ENCODE results near the gene HOXC12.

The HOXC12 gene

DNA sequence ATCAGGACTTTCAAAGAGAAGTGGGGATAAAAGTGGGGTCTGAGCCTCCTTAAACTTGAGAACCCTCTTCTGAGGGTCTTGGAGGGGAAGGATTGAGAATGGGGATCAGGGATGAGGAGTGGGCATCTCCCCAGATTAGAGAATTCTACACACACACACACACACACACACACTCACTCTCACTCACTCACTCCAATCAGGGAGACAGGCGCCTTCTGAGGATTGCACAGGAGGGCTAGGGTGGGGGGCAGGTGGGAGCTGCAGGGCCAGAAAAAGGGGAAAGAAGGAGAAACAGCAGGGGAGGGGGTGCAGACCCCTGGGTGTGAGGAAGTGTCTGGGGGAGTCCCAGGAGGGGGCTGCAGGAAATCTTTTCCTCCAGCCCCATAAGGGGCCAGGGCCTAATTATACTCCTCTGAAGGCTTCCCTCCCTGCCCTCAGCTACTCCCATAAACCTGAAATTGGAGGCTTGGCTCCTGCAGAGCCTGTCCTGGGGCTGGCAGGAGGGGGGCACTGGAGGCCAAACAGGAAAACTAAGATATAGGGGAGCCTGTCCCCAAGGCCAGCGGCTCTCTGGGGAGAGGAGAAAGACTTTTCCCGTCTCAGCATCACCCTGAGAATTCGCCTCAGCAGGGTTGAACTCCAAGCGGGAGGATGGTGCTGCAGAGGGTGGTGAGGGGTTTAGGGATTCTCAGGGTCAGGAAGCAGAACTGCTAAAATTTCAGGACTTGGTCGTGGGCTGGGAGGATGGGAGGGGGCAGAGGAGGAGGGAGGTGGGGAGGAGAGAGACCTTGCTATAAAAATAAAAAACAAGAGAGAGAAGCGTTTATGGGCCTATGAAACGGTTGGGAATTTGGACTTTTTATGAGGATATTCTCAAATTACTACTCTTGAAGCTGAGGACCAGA is 46.8 kb downstream of the HOXC12 start:
- intact Hi-C loops (cut with DNase I) = loop anchor here (10.0 kb wide), 1 partner anchor 297 kb away; no protein-coding TSS in a partner anchor
- DNase-seq = no peak

DNA sequence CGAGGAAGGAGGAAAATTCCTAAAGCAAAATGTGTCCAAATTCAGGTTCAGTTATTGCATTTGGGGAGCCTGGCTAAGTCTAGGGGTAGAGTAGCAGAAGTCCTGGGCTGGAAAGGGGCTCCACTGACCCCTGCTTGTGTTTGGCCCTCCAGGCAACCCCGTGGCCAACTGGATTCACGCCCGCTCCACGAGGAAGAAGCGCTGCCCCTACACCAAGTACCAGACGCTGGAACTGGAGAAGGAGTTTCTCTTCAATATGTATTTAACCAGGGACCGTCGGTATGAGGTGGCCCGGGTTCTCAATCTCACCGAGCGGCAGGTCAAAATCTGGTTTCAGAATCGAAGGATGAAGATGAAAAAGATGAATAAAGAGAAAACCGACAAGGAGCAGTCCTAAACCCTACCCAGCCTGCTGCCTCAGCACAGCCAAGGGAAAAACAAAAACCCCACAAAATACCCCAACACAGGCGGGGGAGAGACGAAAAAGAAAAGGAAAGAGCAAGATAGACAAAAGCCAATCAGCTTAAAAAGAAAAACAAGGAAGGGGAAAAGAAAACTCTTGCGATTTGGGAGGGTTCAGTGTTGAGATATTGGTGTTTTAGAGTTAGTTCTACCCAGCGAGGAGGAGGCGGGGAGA is 47.7 kb downstream of the HOXC12 start:
- intact Hi-C loops (cut with DNase I) = loop anchor here (10.0 kb wide), 1 partner anchor 298 kb away; no protein-coding TSS in a partner anchor
- DNase-seq = no peak

DNA sequence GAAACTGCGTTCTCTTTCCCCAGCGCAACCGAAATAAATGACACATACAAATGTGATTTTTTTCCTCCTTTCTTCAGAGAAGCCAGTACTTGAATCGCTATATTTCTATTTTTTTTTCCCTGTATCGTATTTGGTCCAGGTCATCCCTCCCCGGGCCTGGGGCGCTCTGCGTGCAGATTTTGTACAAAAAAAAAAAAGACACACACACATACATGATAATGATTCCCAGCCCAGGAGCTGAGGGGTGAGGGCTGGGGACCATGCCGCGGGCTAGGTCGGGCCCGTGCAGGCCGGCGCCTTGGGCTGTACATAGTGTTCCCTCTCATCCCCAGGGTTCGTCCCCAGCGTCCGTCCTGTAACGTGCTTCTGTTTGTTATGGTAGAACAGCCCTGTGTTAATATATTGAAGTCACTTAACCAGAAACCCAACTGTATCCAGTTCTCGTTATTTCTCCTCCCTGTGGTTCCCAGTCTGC is 48.2 kb downstream of the HOXC12 start:
- DNase-seq = no peak

DNA sequence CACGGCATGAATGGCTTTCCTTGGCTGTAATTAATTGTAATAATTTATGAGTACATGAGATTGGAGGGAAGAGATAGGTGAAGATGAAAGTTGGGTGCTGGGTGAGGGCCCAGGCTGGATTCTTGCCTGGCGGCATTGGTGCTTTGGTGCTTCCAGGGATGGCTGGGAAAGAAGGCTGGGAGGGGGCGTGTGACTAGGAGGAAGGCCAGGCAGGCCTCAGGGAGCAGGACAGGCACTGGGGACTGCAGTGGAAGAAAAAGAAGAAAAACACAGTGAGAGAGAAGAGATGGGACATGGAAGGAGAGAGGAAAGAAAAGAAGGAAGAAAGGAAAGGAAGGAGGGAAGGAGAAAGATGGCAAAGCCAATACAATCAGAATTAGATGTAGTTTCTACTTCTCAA is 48.9 kb downstream of the HOXC12 start:
- intact Hi-C loops (cut with DNase I) = loop anchor here (10.0 kb wide), 1 partner anchor 299 kb away; no protein-coding TSS in a partner anchor
- DNase-seq = no peak

More for the DNA sequence above, 48.2 kb downstream of the HOXC12 start:
- intact Hi-C loops (cut with DNase I) = loop anchor here (10.0 kb wide), 1 partner anchor 298 kb away; no protein-coding TSS in a partner anchor

DNA sequence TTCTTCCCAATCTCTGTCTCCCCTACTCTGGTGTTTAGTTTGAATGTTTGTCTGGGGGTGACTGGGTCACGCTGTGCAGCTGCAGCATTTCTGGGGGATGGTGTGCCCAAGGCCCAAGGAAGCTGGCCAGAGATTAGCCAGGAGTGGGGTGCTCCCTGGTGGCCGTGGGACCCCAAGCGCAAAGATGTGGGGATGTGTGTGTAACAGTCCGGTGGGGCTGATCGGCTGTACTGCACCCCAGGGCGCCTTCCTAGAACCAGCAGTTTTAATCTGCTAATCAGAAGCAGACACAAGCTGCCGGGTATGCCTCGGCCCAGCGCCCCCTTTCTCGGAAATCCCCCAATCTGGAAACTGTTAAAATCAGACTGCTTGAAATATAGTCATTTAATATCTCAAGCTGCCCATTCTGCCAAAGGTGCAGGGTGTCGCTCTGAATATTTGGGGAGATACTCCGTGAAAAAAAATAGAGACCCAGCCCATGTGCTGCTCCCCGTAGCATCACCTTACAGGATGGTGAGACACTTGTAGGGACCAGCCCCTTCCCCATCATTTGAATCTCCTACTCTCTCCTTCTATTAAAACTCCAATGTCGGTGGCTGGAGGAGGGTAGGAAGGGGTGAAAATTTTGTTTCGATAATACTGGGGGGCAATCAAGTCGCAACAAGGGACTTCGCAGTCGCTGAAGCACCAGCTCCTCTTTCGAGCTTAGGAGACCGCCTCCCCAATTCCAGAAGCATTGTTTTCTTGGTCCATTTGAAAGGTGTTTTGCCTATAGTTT is 49.5 kb downstream of the HOXC12 start:
- DNase-seq = no peak
- intact Hi-C loops (cut with DNase I) = loop anchor here (10.0 kb wide), 1 partner anchor 299 kb away; no protein-coding TSS in a partner anchor

DNA sequence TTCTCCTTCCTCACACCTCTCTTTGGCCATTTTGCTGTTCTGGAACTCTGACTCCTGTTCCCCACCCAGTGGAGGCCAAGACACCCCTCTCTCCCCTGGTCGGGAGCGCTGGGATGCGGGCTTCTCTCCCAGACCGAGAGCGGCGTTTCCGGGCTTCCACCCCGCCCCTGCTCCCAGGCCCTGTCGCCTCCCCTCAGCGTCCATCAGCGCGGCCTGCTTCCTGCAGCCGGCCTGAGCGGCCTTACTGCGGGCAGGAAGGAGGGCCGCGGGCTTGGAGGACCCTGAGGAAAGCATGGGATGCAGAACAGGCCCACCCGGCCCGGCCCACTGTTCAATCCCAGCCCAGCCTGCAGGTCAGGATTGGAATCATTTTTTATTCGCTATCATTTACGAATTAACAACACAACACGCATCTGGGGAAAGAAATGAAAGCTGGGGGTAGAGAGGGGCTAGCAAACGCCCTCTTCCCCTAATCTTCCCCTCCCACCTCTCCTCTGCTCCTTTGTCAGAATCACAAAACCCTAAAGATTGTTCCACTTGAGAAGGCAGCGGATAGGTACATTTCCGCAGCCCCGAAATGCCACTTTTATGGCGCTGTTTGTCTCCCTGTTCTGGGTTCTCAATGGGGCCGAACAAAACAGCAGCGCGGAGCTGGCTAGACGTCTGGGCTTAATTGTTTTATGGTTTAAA is 50.3 kb downstream of the HOXC12 start:
- intact Hi-C loops (cut with DNase I) = loop anchor here (5.0 to 10.0 kb wide), 2 partner anchors 202 to 300 kb away; no protein-coding TSS in a partner anchor
- no peak for DNase-seq

DNA sequence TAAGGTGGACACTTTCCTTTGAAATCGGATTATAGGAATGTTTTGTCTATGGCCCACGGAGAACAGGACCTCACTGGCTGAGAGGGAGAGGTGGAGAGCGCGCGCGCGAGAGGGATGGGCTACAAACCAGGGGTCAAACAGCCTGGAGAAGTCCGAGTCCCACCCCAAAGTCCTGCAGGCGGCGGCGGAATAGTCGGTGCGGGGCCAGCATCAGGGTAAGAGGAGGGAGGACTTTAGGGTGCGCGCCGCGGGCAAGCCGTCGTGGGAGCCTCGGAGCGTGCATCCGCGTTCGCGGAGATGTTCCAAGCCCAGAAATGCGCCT is 50.8 kb downstream of the HOXC12 start:
- intact Hi-C loops (cut with DNase I) = loop anchor here (5.0 to 10.0 kb wide), 2 partner anchors 202 to 301 kb away; no protein-coding TSS in a partner anchor
- DNase-seq = no peak

DNA sequence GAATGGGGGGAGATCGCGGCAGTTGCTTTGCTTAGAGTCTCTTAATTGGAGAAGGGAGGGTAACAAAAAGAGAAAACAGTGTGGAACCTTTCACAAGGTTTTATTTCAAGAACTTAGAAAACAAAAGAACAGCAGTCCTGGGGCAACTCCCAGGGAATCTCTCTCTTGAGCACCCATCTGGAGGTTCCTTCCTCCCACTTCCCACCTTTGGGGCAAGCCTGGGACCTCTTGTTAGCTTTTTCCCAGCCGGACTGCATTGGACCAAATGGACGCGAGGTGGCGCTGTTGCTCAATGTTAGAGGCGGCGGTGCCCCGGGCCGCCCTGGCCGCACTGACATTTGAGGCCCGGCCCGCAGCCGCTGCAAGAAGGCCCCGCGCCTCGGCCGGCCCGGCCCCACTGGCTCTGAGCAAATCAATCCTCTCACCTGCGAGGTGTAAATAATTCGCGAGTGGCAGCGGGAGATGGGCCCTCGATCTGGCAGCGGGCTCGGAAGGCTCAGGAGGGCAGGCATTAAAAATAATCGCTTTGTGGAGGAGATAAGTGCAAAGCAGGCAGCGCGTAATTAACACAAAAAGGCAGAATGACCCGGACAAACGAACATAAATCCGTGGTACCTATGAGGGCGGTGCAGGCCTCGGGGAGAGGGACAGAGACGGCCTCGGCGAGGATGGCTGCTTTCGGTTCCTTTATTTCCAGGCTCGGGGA is 51.3 kb downstream of the HOXC12 start:
- intact Hi-C loops (cut with DNase I) = loop anchor here (2.0 to 10.0 kb wide), 3 partner anchors 185 to 301 kb away; no protein-coding TSS in a partner anchor
- DNase-seq = peak; percentile 42 to 95 (median 86)

DNA sequence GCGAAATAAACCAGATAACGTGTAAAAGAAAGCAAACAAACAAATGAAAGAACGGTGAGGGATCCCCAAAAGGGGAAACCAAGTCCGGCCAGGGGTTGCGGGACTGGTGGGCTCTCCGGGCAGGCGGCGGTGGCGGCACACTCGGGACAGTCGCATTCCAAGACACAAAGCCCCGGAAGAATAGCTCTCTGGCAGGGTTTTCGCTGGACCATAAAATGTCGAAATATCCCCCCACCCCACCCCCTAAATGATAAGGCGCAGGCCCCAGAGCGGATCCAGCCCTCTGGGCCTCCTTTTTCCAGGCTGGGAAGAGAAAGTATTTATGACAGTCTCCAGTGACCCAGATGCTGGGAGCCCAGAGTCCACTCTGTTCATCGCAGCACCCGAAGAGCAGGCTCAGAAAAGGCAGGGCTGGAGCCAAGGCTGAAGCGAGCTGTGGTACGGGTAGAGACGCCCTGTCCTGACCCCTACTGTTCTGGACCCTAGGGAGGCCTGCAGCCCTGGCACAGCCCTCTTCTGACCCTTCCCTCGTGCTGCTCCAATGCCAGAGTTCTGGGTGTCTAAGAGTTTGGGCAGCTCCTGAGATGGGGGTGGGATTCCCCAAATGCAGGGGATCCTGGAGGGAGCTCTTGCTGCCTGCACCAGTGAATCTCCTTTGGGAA is 52.0 kb downstream of the HOXC12 start:
- intact Hi-C loops (cut with DNase I) = loop anchor here (2.0 to 10.0 kb wide), 3 partner anchors 184 to 302 kb away; no protein-coding TSS in a partner anchor

DNA sequence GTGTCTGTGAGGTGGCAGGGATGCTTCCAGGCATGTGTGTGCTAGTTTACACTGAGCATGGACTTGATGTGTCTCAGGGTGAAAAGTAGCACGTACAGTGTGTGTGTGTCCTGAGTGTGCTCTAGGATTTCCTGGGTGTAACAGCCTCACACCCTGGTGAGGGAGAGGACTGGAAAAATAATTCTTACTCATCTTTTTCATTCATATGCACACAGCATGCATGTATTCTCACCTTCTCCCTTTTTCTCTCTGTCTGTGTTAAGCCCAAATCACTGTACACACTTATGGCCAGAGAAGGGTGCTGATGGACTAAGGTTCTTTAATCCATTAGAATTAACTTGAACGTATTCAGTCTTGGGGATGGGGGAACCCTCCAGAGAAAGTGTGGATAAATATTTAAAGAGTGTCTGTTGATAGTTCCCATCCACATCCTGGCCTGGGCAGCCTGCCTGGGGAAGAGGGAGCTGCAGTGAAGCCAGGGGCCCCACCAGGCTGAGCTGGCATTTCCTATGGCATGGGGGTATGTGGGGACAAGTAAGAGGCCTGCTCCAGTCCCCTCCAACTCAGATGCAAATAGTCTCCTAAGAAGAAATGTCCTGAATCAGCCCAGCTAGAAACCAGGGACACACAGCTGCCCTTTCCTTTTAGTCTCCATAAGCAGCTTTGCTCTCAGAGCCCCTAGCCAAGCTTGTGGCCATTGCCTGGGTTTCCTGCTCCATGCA is 53.0 kb downstream of the HOXC12 start:
- DNase-seq = no peak
- intact Hi-C loops (cut with DNase I) = loop anchor here (2.0 to 10.0 kb wide), 3 partner anchors 183 to 303 kb away; no protein-coding TSS in a partner anchor

More for the DNA sequence above, 52.0 kb downstream of the HOXC12 start:
- no peak for DNase-seq

DNA sequence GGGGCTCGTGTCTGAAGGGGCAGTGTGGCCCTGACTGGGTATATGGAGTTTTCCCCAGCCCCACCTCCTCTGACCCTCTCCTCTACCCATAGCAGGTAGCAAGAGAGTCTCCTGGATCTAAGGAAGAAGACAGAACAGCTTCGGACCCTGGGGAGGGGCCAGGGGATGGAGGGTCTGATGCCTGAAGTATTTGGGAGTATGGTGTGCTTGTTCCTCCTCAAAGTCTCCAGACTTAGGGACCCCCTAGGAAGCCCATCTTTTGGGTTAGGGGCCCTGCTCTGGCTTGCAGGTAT is 53.5 kb downstream of the HOXC12 start:
- no peak for DNase-seq
- intact Hi-C loops (cut with DNase I) = loop anchor here (5.0 to 10.0 kb wide), 2 partner anchors 199 to 303 kb away; no protein-coding TSS in a partner anchor
